ENCODE data around the gene PNMT.

DNA sequence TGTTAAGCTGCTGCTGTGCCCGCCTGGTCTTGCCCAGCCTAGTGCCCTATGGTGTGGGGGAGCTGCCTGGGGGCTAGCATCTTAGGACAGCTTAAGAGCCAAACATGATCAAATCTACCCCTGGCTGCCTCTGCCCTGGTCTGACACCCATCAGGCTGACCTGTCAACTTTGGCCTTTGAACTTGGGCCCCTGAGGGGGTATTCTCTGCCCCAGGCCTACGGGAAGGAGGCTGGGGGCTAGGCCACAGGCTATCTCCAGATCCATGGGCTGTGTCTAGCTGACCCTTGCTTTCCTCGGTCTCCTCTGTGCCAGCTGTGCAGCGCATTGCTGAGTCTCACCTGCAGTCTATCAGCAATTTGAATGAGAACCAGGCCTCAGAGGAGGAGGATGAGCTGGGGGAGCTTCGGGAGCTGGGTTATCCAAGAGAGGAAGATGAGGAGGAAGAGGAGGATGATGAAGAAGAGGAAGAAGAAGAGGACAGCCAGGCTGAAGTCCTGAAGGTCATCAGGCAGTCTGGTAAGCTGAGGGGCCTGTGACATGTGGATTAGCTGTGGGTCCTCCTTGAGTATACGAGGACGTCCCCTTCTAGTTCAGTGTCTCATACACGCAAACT, 34.6 kb upstream of the PNMT start:
- TF ChIP-seq, protein P1, sequence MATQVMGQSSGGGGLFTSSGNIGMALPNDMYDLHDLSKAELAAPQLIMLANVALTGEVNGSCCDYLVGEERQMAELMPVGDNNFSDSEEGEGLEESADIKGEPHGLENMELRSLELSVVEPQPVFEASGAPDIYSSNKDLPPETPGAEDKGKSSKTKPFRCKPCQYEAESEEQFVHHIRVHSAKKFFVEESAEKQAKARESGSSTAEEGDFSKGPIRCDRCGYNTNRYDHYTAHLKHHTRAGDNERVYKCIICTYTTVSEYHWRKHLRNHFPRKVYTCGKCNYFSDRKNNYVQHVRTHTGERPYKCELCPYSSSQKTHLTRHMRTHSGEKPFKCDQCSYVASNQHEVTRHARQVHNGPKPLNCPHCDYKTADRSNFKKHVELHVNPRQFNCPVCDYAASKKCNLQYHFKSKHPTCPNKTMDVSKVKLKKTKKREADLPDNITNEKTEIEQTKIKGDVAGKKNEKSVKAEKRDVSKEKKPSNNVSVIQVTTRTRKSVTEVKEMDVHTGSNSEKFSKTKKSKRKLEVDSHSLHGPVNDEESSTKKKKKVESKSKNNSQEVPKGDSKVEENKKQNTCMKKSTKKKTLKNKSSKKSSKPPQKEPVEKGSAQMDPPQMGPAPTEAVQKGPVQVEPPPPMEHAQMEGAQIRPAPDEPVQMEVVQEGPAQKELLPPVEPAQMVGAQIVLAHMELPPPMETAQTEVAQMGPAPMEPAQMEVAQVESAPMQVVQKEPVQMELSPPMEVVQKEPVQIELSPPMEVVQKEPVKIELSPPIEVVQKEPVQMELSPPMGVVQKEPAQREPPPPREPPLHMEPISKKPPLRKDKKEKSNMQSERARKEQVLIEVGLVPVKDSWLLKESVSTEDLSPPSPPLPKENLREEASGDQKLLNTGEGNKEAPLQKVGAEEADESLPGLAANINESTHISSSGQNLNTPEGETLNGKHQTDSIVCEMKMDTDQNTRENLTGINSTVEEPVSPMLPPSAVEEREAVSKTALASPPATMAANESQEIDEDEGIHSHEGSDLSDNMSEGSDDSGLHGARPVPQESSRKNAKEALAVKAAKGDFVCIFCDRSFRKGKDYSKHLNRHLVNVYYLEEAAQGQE (IDR thresholded peaks at IDR 0.05; ENCODE audit: unreplicated experiment): no peak
- TF ChIP-seq, protein P2, sequence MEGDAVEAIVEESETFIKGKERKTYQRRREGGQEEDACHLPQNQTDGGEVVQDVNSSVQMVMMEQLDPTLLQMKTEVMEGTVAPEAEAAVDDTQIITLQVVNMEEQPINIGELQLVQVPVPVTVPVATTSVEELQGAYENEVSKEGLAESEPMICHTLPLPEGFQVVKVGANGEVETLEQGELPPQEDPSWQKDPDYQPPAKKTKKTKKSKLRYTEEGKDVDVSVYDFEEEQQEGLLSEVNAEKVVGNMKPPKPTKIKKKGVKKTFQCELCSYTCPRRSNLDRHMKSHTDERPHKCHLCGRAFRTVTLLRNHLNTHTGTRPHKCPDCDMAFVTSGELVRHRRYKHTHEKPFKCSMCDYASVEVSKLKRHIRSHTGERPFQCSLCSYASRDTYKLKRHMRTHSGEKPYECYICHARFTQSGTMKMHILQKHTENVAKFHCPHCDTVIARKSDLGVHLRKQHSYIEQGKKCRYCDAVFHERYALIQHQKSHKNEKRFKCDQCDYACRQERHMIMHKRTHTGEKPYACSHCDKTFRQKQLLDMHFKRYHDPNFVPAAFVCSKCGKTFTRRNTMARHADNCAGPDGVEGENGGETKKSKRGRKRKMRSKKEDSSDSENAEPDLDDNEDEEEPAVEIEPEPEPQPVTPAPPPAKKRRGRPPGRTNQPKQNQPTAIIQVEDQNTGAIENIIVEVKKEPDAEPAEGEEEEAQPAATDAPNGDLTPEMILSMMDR (conservative IDR thresholded peaks at IDR 0.05; ENCODE audit: low read depth in 2 of 2): no peak
- TF ChIP-seq EZH2 (IDR thresholded peaks at IDR 0.05; ENCODE audit: low read depth, unreplicated experiment) (no peak), NANOG (IDR thresholded peaks at IDR 0.05; ENCODE audit: borderline replicate concordance) (no peak), STAT1 (IDR thresholded peaks at IDR 0.05; ENCODE audit: unreplicated experiment) (no peak), ETS1 (IDR thresholded peaks at IDR 0.05) (no peak), JUNB (IDR thresholded peaks at IDR 0.05; ENCODE audit: unreplicated experiment) (no peak), CREB1 (CRISPR knock-in tag; IDR thresholded peaks at IDR 0.05; ENCODE audit: low read depth) (no peak), POLR2AphosphoS5 (IDR thresholded peaks at IDR 0.05; ENCODE audit: low read depth) (no peak), EZH2phosphoT487 (IDR thresholded peaks at IDR 0.05; ENCODE audit: unreplicated experiment) (no peak), ZNF114 (CRISPR knock-in tag; IDR thresholded peaks at IDR 0.05) (no peak), ZNF331 (CRISPR knock-in tag; IDR thresholded peaks at IDR 0.05; ENCODE audit: low read depth) (no peak)
